ENCODE measurements around the gene TBC1D8. TPM values are rescaled to one million over a fixed set of nuclear protein-coding genes. Genes with fewer than 3 reads are reported as not detected.

Gene TBC1D8
- total and polyA plus RNA-seq, 4 donors, result 10.4 to 38.6 (median 13.4) TPM

DNA sequence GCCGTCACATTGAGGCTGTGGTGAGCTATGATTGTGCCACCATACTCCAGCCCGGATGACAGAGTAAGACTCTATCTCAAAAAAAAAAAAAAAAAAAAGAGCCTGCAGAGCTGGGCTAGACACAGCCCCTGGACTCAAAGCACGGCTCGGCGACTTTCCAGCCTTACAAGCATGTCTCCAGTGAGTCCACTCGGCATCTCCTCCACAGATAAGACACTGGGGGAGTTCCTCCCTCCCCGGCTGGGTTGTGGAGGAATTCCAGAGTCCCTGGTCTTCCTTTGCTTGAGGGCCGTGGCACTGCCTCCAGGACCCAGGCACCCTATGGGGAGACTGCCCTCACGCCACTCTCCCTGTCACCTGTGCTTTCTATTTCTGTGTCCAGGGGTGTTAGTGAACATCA lies 180.0 kb downstream of the TBC1D8 start:
- no peaks in the 10 kb centered on the region for H3K4me1 ChIP-seq (ENCODE audit: control insufficient read depth in 4 of 4, insufficient read depth in 4 of 4, low read length in 3 of 4)
- H3K4me3 ChIP-seq (ENCODE audit: low read depth in 1 of 3, low read length in 3 of 3), result no peak overlapping the region
- peaks cover 4 to 38% (median 12%) of the 10 kb centered on the region in 4 donors for H3K36me3 ChIP-seq (ENCODE audit: control insufficient read depth in 4 of 4, insufficient read depth in 3 of 4, low read depth in 1 of 4, low read length in 3 of 4)
- no peak overlapping the region for H3K27ac ChIP-seq (ENCODE audit: low read depth in 1 of 2, low read length in 2 of 2)
- no peak for DNase-seq (ENCODE audit: low spot score)
- H3K9me3 ChIP-seq (ENCODE audit: control insufficient read depth in 4 of 4, low read length in 3 of 4), result no peaks in the 10 kb centered on the region
- TF ChIP-seq TAF1 (conservative IDR thresholded peaks at IDR 0.05) (no peak), FOXA2 (IDR thresholded peaks at IDR 0.05) (no peak), YY1 (IDR thresholded peaks at IDR 0.05) (no peak), SP1 (IDR thresholded peaks at IDR 0.05) (no peak), RXRA (IDR thresholded peaks at IDR 0.05) (no peak), FOXA1 (IDR thresholded peaks at IDR 0.05) (no peak), GABPA (IDR thresholded peaks at IDR 0.05 in 1 of 2, conservative IDR thresholded peaks at IDR 0.05 in 1 of 2) (no peak), RAD21 (IDR thresholded peaks at IDR 0.05) (no peak), HNF4G (IDR thresholded peaks at IDR 0.05) (no peak), EGR1 (IDR thresholded peaks at IDR 0.05; ENCODE audit: low read depth in 2 of 2) (no peak), HNF4A (conservative IDR thresholded peaks at IDR 0.05) (no peak), NR2F2 (IDR thresholded peaks at IDR 0.05) (no peak)
- TF ChIP-seq, protein P1, sequence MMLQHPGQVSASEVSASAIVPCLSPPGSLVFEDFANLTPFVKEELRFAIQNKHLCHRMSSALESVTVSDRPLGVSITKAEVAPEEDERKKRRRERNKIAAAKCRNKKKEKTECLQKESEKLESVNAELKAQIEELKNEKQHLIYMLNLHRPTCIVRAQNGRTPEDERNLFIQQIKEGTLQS (IDR thresholded peaks at IDR 0.05), result no peak
- TF ChIP-seq, protein P2, sequence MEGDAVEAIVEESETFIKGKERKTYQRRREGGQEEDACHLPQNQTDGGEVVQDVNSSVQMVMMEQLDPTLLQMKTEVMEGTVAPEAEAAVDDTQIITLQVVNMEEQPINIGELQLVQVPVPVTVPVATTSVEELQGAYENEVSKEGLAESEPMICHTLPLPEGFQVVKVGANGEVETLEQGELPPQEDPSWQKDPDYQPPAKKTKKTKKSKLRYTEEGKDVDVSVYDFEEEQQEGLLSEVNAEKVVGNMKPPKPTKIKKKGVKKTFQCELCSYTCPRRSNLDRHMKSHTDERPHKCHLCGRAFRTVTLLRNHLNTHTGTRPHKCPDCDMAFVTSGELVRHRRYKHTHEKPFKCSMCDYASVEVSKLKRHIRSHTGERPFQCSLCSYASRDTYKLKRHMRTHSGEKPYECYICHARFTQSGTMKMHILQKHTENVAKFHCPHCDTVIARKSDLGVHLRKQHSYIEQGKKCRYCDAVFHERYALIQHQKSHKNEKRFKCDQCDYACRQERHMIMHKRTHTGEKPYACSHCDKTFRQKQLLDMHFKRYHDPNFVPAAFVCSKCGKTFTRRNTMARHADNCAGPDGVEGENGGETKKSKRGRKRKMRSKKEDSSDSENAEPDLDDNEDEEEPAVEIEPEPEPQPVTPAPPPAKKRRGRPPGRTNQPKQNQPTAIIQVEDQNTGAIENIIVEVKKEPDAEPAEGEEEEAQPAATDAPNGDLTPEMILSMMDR (IDR thresholded peaks at IDR 0.05; ENCODE audit: low read depth, low read length, missing input control), result no peak
- TF ChIP-seq, protein P3, sequence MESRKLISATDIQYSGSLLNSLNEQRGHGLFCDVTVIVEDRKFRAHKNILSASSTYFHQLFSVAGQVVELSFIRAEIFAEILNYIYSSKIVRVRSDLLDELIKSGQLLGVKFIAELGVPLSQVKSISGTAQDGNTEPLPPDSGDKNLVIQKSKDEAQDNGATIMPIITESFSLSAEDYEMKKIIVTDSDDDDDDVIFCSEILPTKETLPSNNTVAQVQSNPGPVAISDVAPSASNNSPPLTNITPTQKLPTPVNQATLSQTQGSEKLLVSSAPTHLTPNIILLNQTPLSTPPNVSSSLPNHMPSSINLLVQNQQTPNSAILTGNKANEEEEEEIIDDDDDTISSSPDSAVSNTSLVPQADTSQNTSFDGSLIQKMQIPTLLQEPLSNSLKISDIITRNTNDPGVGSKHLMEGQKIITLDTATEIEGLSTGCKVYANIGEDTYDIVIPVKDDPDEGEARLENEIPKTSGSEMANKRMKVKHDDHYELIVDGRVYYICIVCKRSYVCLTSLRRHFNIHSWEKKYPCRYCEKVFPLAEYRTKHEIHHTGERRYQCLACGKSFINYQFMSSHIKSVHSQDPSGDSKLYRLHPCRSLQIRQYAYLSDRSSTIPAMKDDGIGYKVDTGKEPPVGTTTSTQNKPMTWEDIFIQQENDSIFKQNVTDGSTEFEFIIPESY (IDR thresholded peaks at IDR 0.05), result no peak
- TF ChIP-seq, protein P4, sequence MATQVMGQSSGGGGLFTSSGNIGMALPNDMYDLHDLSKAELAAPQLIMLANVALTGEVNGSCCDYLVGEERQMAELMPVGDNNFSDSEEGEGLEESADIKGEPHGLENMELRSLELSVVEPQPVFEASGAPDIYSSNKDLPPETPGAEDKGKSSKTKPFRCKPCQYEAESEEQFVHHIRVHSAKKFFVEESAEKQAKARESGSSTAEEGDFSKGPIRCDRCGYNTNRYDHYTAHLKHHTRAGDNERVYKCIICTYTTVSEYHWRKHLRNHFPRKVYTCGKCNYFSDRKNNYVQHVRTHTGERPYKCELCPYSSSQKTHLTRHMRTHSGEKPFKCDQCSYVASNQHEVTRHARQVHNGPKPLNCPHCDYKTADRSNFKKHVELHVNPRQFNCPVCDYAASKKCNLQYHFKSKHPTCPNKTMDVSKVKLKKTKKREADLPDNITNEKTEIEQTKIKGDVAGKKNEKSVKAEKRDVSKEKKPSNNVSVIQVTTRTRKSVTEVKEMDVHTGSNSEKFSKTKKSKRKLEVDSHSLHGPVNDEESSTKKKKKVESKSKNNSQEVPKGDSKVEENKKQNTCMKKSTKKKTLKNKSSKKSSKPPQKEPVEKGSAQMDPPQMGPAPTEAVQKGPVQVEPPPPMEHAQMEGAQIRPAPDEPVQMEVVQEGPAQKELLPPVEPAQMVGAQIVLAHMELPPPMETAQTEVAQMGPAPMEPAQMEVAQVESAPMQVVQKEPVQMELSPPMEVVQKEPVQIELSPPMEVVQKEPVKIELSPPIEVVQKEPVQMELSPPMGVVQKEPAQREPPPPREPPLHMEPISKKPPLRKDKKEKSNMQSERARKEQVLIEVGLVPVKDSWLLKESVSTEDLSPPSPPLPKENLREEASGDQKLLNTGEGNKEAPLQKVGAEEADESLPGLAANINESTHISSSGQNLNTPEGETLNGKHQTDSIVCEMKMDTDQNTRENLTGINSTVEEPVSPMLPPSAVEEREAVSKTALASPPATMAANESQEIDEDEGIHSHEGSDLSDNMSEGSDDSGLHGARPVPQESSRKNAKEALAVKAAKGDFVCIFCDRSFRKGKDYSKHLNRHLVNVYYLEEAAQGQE (IDR thresholded peaks at IDR 0.05), result no peak
- TF ChIP-seq, protein P5, sequence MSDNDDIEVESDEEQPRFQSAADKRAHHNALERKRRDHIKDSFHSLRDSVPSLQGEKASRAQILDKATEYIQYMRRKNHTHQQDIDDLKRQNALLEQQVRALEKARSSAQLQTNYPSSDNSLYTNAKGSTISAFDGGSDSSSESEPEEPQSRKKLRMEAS (IDR thresholded peaks at IDR 0.05), result no peak
- WGBS, result 94% methylated on average over 9 of the region's 9 CpGs
- no peaks in the 10 kb centered on the region for H3K27me3 ChIP-seq (ENCODE audit: control insufficient read depth in 4 of 4, insufficient read depth in 4 of 4, low read length in 3 of 4)
- H3K9ac ChIP-seq (ENCODE audit: low read depth in 1 of 2, low read length in 2 of 2), result no peak overlapping the region
